Osteocyte (in vitro differentiated cells): ENCODE results near the gene CHM. TPM values are rescaled to one million over a fixed set of nuclear protein-coding genes. Genes with fewer than 3 reads are reported as not detected.

Experiments
- DNase-seq: peaks from one replicate; pipeline ENCODE4 v3.0.0; 2021; ENCODE audit warnings: mixed read lengths; ENCODE audit not compliant: unreplicated experiment; ENCODE audit errors: extremely low spot score
- H3K27ac Mint-ChIP-seq: one replicate; pipeline ENCODE4 v1.8.0; 2021; ENCODE audit warnings: mild to moderate bottlenecking, mixed read lengths; ENCODE audit not compliant: unreplicated experiment
- H3K27me3 Mint-ChIP-seq: one replicate; pipeline ENCODE4 v1.8.0; 2021; ENCODE audit warnings: mixed read lengths; ENCODE audit not compliant: unreplicated experiment
- H3K36me3 Mint-ChIP-seq: one replicate; pipeline ENCODE4 v1.8.0; 2021; ENCODE audit warnings: mixed read lengths; ENCODE audit not compliant: unreplicated experiment
- H3K4me1 Mint-ChIP-seq: one replicate; pipeline ENCODE4 v1.8.0; 2021; ENCODE audit warnings: mixed read lengths; ENCODE audit not compliant: unreplicated experiment
- H3K4me3 Mint-ChIP-seq: one replicate; pipeline ENCODE4 v1.8.0; 2021; ENCODE audit warnings: mild to moderate bottlenecking, moderate library complexity, mixed read lengths; ENCODE audit not compliant: unreplicated experiment
- H3K9me3 Mint-ChIP-seq: one replicate; pipeline ENCODE4 v1.8.0; 2021; ENCODE audit warnings: mixed read lengths; ENCODE audit not compliant: unreplicated experiment
- long read RNA-seq: library from polyadenylated mRNA; unstranded; transcript quantifications from one replicate; pipeline ENCODE4 v2.0.0, GENCODE V29; 2021
- total RNA-seq: library from RNA; stranded (reverse); gene quantifications from 2 replicates; pipeline ENCODE4 v1.2.1, GENCODE V29; 2021
- TF ChIP-seq, protein P1 (sequence below): fragments of 200-600 bp; sonication (generic); IDR thresholded peaks from 2 replicates; pipeline ENCODE4 v1.5.0; 2021; ENCODE audit warnings: antibody characterized with exemption, mild to moderate bottlenecking, moderate library complexity

Gene CHM
- 62.1 and 62.2 TPM in 2 replicates for total RNA-seq
- long read RNA-seq, full-length matches to known transcripts, result 76 of 135 reads
- long read RNA-seq, partial matches to known transcripts, result 37 of 135 reads
- long read RNA-seq, other reads (novel, unspliced or antisense), result 22 of 135 reads

- Mint-ChIP-seq H3K9me3 (no peaks in the 10 kb centered on the region), H3K4me3 (no peak within 1 kb of the TSS), H3K27ac (no peak within 1 kb of the TSS), H3K36me3 (peaks cover 5% of the 10 kb centered on the region), H3K4me1 (peaks cover 13% of the 10 kb centered on the region), H3K27me3 (peaks cover 5% of the 10 kb centered on the region)
- DNase-seq, result peak; percentile 88
- TF ChIP-seq, protein P1, sequence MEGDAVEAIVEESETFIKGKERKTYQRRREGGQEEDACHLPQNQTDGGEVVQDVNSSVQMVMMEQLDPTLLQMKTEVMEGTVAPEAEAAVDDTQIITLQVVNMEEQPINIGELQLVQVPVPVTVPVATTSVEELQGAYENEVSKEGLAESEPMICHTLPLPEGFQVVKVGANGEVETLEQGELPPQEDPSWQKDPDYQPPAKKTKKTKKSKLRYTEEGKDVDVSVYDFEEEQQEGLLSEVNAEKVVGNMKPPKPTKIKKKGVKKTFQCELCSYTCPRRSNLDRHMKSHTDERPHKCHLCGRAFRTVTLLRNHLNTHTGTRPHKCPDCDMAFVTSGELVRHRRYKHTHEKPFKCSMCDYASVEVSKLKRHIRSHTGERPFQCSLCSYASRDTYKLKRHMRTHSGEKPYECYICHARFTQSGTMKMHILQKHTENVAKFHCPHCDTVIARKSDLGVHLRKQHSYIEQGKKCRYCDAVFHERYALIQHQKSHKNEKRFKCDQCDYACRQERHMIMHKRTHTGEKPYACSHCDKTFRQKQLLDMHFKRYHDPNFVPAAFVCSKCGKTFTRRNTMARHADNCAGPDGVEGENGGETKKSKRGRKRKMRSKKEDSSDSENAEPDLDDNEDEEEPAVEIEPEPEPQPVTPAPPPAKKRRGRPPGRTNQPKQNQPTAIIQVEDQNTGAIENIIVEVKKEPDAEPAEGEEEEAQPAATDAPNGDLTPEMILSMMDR, result no peak
Measured at GRCh38 chrX:86047174-86047935, at the start of gene CHM. Gene CHM, minus strand, starts transcription at chrX:86047558. Its CDS starts 26 bp downstream, at chrX:86047532.

- Mint-ChIP-seq H3K27me3 (no peaks in the 10 kb centered on the region), H3K9me3 (no peaks in the 10 kb centered on the region), H3K4me3 (no peak overlapping the region), H3K27ac (no peak overlapping the region), H3K36me3 (no peaks in the 10 kb centered on the region), H3K4me1 (no peaks in the 10 kb centered on the region)
- TF ChIP-seq, protein P1, result no peak
- DNase-seq, result no peak
Measured at GRCh38 chrX:86078650-86079049, 31.3 kb upstream of the CHM start.

DNA sequence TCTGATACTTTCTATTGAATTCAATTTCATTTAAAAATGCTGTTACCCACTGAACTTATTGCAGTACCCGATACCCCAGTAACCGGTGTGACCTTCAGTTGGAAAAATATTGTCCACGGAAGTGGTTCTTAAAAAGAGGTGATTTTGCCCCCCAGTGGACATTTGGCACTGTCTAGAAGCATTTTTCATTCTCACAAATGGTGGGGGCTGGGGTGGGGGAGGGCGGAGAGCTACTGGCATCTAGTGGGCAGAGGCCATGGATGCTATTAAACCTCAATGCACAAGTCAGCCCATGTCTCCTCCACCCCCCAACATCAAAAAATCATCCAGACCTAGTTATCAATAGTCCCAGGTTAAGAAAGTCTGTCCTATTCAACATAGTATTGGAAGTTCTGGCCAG is 19.6 kb upstream of the CHM start:
- no peak overlapping the region for H3K27ac Mint-ChIP-seq
- H3K27me3 Mint-ChIP-seq, result peaks cover 9% of the 10 kb centered on the region
- no peaks in the 10 kb centered on the region for H3K36me3 Mint-ChIP-seq
- H3K9me3 Mint-ChIP-seq, result no peaks in the 10 kb centered on the region
- no peak for DNase-seq
- TF ChIP-seq, protein P1, result peak; percentile 14
- H3K4me3 Mint-ChIP-seq, result no peak overlapping the region
- no peaks in the 10 kb centered on the region for H3K4me1 Mint-ChIP-seq

GRCh38 chrX:86061407-86061806 is 14.0 kb upstream of the CHM start:
- TF ChIP-seq, protein P1, result no peak
- no peak overlapping the region for H3K27ac Mint-ChIP-seq
- no peaks in the 10 kb centered on the region for H3K36me3 Mint-ChIP-seq
- H3K4me3 Mint-ChIP-seq, result no peak overlapping the region
- H3K9me3 Mint-ChIP-seq, result no peaks in the 10 kb centered on the region
- H3K27me3 Mint-ChIP-seq, result peaks cover 15% of the 10 kb centered on the region
- H3K4me1 Mint-ChIP-seq, result no peaks in the 10 kb centered on the region
- no peak for DNase-seq

DNA sequence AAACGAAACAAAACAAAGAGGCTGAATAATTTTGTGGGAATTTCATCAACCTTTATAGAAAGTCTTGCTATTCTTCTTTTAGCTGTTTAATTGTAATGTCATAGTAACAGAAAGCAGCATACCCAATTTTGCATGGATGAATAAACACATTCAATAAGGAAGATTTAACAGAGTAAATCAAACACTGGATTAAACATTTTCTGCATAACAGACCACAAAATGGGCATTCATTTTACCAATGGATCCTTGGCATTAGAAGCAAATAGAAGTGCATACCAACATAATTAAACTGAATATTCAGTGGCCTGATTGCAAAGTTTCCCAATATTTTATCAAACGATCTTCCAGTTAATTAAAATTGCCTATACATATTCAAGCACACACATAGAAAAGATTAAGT is 4.4 kb upstream of the CHM start:
- Mint-ChIP-seq H3K27me3 (peaks cover 17% of the 10 kb centered on the region), H3K36me3 (no peaks in the 10 kb centered on the region), H3K4me3 (no peak overlapping the region), H3K27ac (no peak overlapping the region), H3K9me3 (no peaks in the 10 kb centered on the region), H3K4me1 (no peaks in the 10 kb centered on the region)
- TF ChIP-seq, protein P1, result no peak
- no peak for DNase-seq
